Measurements from ENCODE around the gene RERG.
A peak's percentile ranks its signal among the peaks of the same experiment; 100 is the strongest.

RERG gene

GRCh38 chr12:15220915-15221885, at the start of gene RERG:
RERG (minus strand) TSS chr12:15221417; CDS start chr12:15217489, 3,928 bp downstream.
- peak; percentile 16; the same call in 1 of the 2 replicates for TF ChIP-seq MAX (IDR thresholded peaks at IDR 0.05)
- TF ChIP-seq EP300 (IDR thresholded peaks at IDR 0.05; ENCODE audit: borderline replicate concordance), result 0 out of 2 replicates have a peak, but pooled peaks have one; percentile 13
- TF ChIP-seq RAD21 (IDR thresholded peaks at IDR 0.05; ENCODE audit: low read depth), result peak; percentile 76
- no peak for TF ChIP-seq FOXM1 (IDR thresholded peaks at IDR 0.05; ENCODE audit: borderline replicate concordance, low read depth)
- TF ChIP-seq ZBTB7A (IDR thresholded peaks at IDR 0.05; ENCODE audit: low read depth), result peak; percentile 78

- no peak for TF ChIP-seq RAD21 (IDR thresholded peaks at IDR 0.05; ENCODE audit: low read depth)
- no peak for TF ChIP-seq EGR1 (IDR thresholded peaks at IDR 0.05)
- no peak for TF ChIP-seq ZBTB7A (IDR thresholded peaks at IDR 0.05; ENCODE audit: low read depth)
- TF ChIP-seq CEBPB (IDR thresholded peaks at IDR 0.05), result no peak
- no peak for TF ChIP-seq REST (IDR thresholded peaks at IDR 0.05; ENCODE audit: low read depth)
- TF ChIP-seq TCF12 (IDR thresholded peaks at IDR 0.05; ENCODE audit: low read depth), result no peak
- no peak for TF ChIP-seq MAX (IDR thresholded peaks at IDR 0.05)
- no peak for TF ChIP-seq NFIC (IDR thresholded peaks at IDR 0.05)
- no peak for TF ChIP-seq TAF1 (IDR thresholded peaks at IDR 0.05; ENCODE audit: low read depth)
- no peak for TF ChIP-seq TEAD4 (IDR thresholded peaks at IDR 0.05)
- TF ChIP-seq EP300 (IDR thresholded peaks at IDR 0.05; ENCODE audit: borderline replicate concordance), result no peak
- TF ChIP-seq CREB1 (IDR thresholded peaks at IDR 0.05; ENCODE audit: low read depth), result no peak
- no peak for TF ChIP-seq FOXM1 (IDR thresholded peaks at IDR 0.05; ENCODE audit: borderline replicate concordance, low read depth)
- TF ChIP-seq USF1 (IDR thresholded peaks at IDR 0.05), result no peak
Observed at GRCh38 chr12:15270591-15270990, 49.4 kb upstream of the RERG start.

GRCh38 chr12:15268927-15269552, 47.8 kb upstream of the RERG start:
- TF ChIP-seq MAX (IDR thresholded peaks at IDR 0.05) (peak; percentile 79), REST (IDR thresholded peaks at IDR 0.05; ENCODE audit: low read depth) (no peak), USF1 (IDR thresholded peaks at IDR 0.05) (peak; percentile 46; the same call in 1 of the 2 replicates), RAD21 (IDR thresholded peaks at IDR 0.05; ENCODE audit: low read depth) (peak; percentile 93)

GRCh38 chr12:15268309-15268708, 47.1 kb upstream of the RERG start:
- no peak for TF ChIP-seq TCF12 (IDR thresholded peaks at IDR 0.05; ENCODE audit: low read depth)
- no peak for TF ChIP-seq EP300 (IDR thresholded peaks at IDR 0.05; ENCODE audit: borderline replicate concordance)

- TF ChIP-seq REST (IDR thresholded peaks at IDR 0.05; ENCODE audit: low read depth), result no peak
- no peak for TF ChIP-seq YY1 (IDR thresholded peaks at IDR 0.05; ENCODE audit: low read depth)
- no peak for TF ChIP-seq MAX (IDR thresholded peaks at IDR 0.05)
- TF ChIP-seq EGR1 (IDR thresholded peaks at IDR 0.05), result no peak
Observed at GRCh38 chr12:15265875-15266274, 44.7 kb upstream of the RERG start.
